ENCODE data around the gene PTPN20. TPM values are rescaled to one million over a fixed set of nuclear protein-coding genes. Genes with fewer than 3 reads are reported as not detected.
A peak's percentile ranks its signal among the peaks of the same experiment; 100 is the strongest.

Gene PTPN20
- total RNA-seq, 1 donor, result 8.0 TPM

- Histone ChIP-seq H4K20me1 (ENCODE audit: insufficient read depth, low read length) (no peaks in the 10 kb centered on the region), H3K79me2 (ENCODE audit: insufficient read depth, low read length) (no peaks in the 10 kb centered on the region), H3K4me3 (ENCODE audit: insufficient read depth, low read length) (no peak overlapping the region), H3K27ac (ENCODE audit: low read depth, low read length) (no peak overlapping the region), H3K4me2 (ENCODE audit: insufficient read depth, low read length) (no peak overlapping the region), H3K27me3 (ENCODE audit: insufficient read depth, low read length) (peaks cover 14% of the 10 kb centered on the region), H2AFZ (ENCODE audit: low read length) (no peak overlapping the region), H3K9me3 (ENCODE audit: low read depth, low read length) (no peaks in the 10 kb centered on the region), H3K36me3 (ENCODE audit: insufficient read depth, low read length) (no peaks in the 10 kb centered on the region), H3K4me1 (ENCODE audit: insufficient read depth, low read length) (no peaks in the 10 kb centered on the region)
- no peak for DNase-seq (ENCODE audit: insufficient read length, low spot score, missing footprints)
- TF ChIP-seq CTCF (IDR thresholded peaks at IDR 0.05; ENCODE audit: extremely low read depth, low read depth, low read length), result no peak
These were observed 98.1 kb downstream of the PTPN20 start for GRCh38 chr10:47009215-47009838.

- DNase-seq (ENCODE audit: insufficient read length, low spot score, missing footprints), result no peak
- no peak overlapping the region for H3K4me3 ChIP-seq (ENCODE audit: insufficient read depth, low read length)
- H3K27ac ChIP-seq (ENCODE audit: low read depth, low read length), result no peak overlapping the region
- H3K36me3 ChIP-seq (ENCODE audit: insufficient read depth, low read length), result no peaks in the 10 kb centered on the region
- no peak overlapping the region for H2AFZ ChIP-seq (ENCODE audit: low read length)
- H3K9me3 ChIP-seq (ENCODE audit: low read depth, low read length), result no peaks in the 10 kb centered on the region
- no peaks in the 10 kb centered on the region for H3K4me1 ChIP-seq (ENCODE audit: insufficient read depth, low read length)
- H4K20me1 ChIP-seq (ENCODE audit: insufficient read depth, low read length), result no peaks in the 10 kb centered on the region
- peaks cover 14% of the 10 kb centered on the region for H3K27me3 ChIP-seq (ENCODE audit: insufficient read depth, low read length)
- TF ChIP-seq CTCF (IDR thresholded peaks at IDR 0.05; ENCODE audit: extremely low read depth, low read depth, low read length), result no peak
- no peak overlapping the region for H3K4me2 ChIP-seq (ENCODE audit: insufficient read depth, low read length)
- no peaks in the 10 kb centered on the region for H3K79me2 ChIP-seq (ENCODE audit: insufficient read depth, low read length)
These were observed 98.8 kb downstream of the PTPN20 start for GRCh38 chr10:47010036-47010435.

GRCh38 chr10:47012214-47012613 lies 101.0 kb downstream of the PTPN20 start:
- Histone ChIP-seq H3K4me3 (ENCODE audit: insufficient read depth, low read length) (no peak overlapping the region), H3K4me2 (ENCODE audit: insufficient read depth, low read length) (no peak overlapping the region), H3K9me3 (ENCODE audit: low read depth, low read length) (no peaks in the 10 kb centered on the region), H3K27me3 (ENCODE audit: insufficient read depth, low read length) (peaks cover 14% of the 10 kb centered on the region), H3K4me1 (ENCODE audit: insufficient read depth, low read length) (no peaks in the 10 kb centered on the region), H3K27ac (ENCODE audit: low read depth, low read length) (no peak overlapping the region), H2AFZ (ENCODE audit: low read length) (no peak overlapping the region), H3K36me3 (ENCODE audit: insufficient read depth, low read length) (no peaks in the 10 kb centered on the region), H4K20me1 (ENCODE audit: insufficient read depth, low read length) (no peaks in the 10 kb centered on the region), H3K79me2 (ENCODE audit: insufficient read depth, low read length) (no peaks in the 10 kb centered on the region)
- TF ChIP-seq CTCF (IDR thresholded peaks at IDR 0.05; ENCODE audit: extremely low read depth, low read depth, low read length), result no peak
- DNase-seq (ENCODE audit: insufficient read length, low spot score, missing footprints), result no peak

- no peaks in the 10 kb centered on the region for H4K20me1 ChIP-seq (ENCODE audit: insufficient read depth, low read length)
- no peak overlapping the region for H2AFZ ChIP-seq (ENCODE audit: low read length)
- no peaks in the 10 kb centered on the region for H3K36me3 ChIP-seq (ENCODE audit: insufficient read depth, low read length)
- peaks cover 8% of the 10 kb centered on the region for H3K27me3 ChIP-seq (ENCODE audit: insufficient read depth, low read length)
- H3K4me2 ChIP-seq (ENCODE audit: insufficient read depth, low read length), result no peak overlapping the region
- H3K79me2 ChIP-seq (ENCODE audit: insufficient read depth, low read length), result no peaks in the 10 kb centered on the region
- no peak overlapping the region for H3K27ac ChIP-seq (ENCODE audit: low read depth, low read length)
- peak; percentile 60 for DNase-seq (ENCODE audit: insufficient read length, low spot score, missing footprints)
- no peak overlapping the region for H3K4me3 ChIP-seq (ENCODE audit: insufficient read depth, low read length)
- H3K9me3 ChIP-seq (ENCODE audit: low read depth, low read length), result no peaks in the 10 kb centered on the region
- no peak for TF ChIP-seq CTCF (IDR thresholded peaks at IDR 0.05; ENCODE audit: extremely low read depth, low read depth, low read length)
- H3K4me1 ChIP-seq (ENCODE audit: insufficient read depth, low read length), result no peaks in the 10 kb centered on the region
These were observed 102.4 kb downstream of the PTPN20 start for GRCh38 chr10:47013507-47014154.
